Liver (tissue), 9 donors: ENCODE results near the gene GATA1. TPM values are rescaled to one million over a fixed set of nuclear protein-coding genes. Genes with fewer than 3 reads are reported as not detected.

Experiments used
- DNase-seq: peaks from one replicate; pipeline ENCODE4 v3.0.0-alpha.2; 2017; ENCODE audit warnings: low spot score
- H3K27ac ChIP-seq, 2 donors: one replicate each; pipeline ENCODE4 v1.7.0; 2013; ENCODE audit warnings: inconsistent platforms in 2 of 2, low read length in 2 of 2, control low read depth in 1 of 2, low read depth in 1 of 2, mild to moderate bottlenecking in 1 of 2
- H3K27me3 ChIP-seq, 4 donors: one replicate each; pipeline versions ENCODE4 v1.6.1 to v1.7.0; 2013; ENCODE audit warnings: low read length in 3 of 4, inconsistent platforms in 1 of 4, mild to moderate bottlenecking in 1 of 4, moderate library complexity in 1 of 4; ENCODE audit not compliant: control insufficient read depth in 4 of 4, insufficient read depth in 4 of 4
- H3K36me3 ChIP-seq, 4 donors: one replicate each; pipeline versions ENCODE4 v1.6.1 to v1.7.0; 2013; ENCODE audit warnings: low read length in 3 of 4, mild to moderate bottlenecking in 3 of 4, low read depth in 1 of 4, moderate library complexity in 1 of 4; ENCODE audit not compliant: control insufficient read depth in 4 of 4, insufficient read depth in 3 of 4
- H3K4me1 ChIP-seq, 4 donors: one replicate each; pipeline versions ENCODE4 v1.6.1 to v1.7.0; 2013; ENCODE audit warnings: low read length in 3 of 4, mild to moderate bottlenecking in 3 of 4, moderate library complexity in 1 of 4; ENCODE audit not compliant: control insufficient read depth in 4 of 4, insufficient read depth in 4 of 4
- H3K4me3 ChIP-seq, 3 donors: one replicate each; pipeline versions ENCODE4 v1.6.1 to v1.7.0; 2013; ENCODE audit warnings: low read length in 3 of 3, control low read depth in 1 of 3, low read depth in 1 of 3, mild to moderate bottlenecking in 1 of 3
- H3K9ac ChIP-seq, 2 donors: one replicate each; pipeline ENCODE4 v1.7.0; 2013; ENCODE audit warnings: low read length in 2 of 2, mild to moderate bottlenecking in 2 of 2, moderate library complexity in 2 of 2, control low read depth in 1 of 2, low read depth in 1 of 2
- H3K9me3 ChIP-seq, 4 donors: one replicate each; pipeline versions ENCODE4 v1.6.1 to v1.7.0; 2013; ENCODE audit warnings: low read length in 3 of 4; ENCODE audit not compliant: control insufficient read depth in 4 of 4
- ATF3 ChIP-seq: IDR thresholded peaks from 2 replicates; pipeline ENCODE4 v1.6.1; 2016; ENCODE audit warnings: antibody characterized with exemption
- EGR1 ChIP-seq, 2 donors: IDR thresholded peaks; 2 replicates each; pipeline ENCODE4 v1.6.1; 2016 to 2018; ENCODE audit warnings: antibody characterized with exemption in 2 of 2, low read depth in 2 of 2
- FOXA1 ChIP-seq: IDR thresholded peaks from 2 replicates; pipeline ENCODE4 v1.6.1; 2016; ENCODE audit warnings: antibody characterized with exemption
- FOXA2 ChIP-seq: IDR thresholded peaks from 2 replicates; pipeline ENCODE4 v1.6.1; 2016; ENCODE audit warnings: antibody characterized with exemption
- GABPA ChIP-seq, 2 donors: IDR thresholded peaks in 1 of 2; conservative IDR thresholded peaks in 1 of 2; 2 replicates each; pipeline ENCODE4 v1.6.1; 2016; ENCODE audit warnings: antibody characterized with exemption in 2 of 2, mild to moderate bottlenecking in 1 of 2, moderate library complexity in 1 of 2
- HNF4A ChIP-seq, 2 donors: conservative IDR thresholded peaks; 2 replicates each; pipeline ENCODE4 v1.6.1; 2016; ENCODE audit warnings: antibody characterized with exemption in 2 of 2, mild to moderate bottlenecking in 2 of 2
- NR2F2 ChIP-seq: IDR thresholded peaks from 2 replicates; pipeline ENCODE4 v1.6.1; 2016; ENCODE audit warnings: antibody characterized with exemption
- RXRA ChIP-seq, 2 donors: IDR thresholded peaks; 2 replicates each; pipeline ENCODE4 v1.6.1; 2017 to 2018; ENCODE audit warnings: antibody characterized with exemption in 2 of 2, mild to moderate bottlenecking in 1 of 2
- TAF1 ChIP-seq: conservative IDR thresholded peaks from 2 replicates; pipeline ENCODE4 v1.6.1; 2016; ENCODE audit warnings: antibody characterized with exemption, mild to moderate bottlenecking
- YY1 ChIP-seq: IDR thresholded peaks from 2 replicates; pipeline ENCODE4 v1.6.1; 2016; ENCODE audit warnings: antibody characterized with exemption, mild to moderate bottlenecking
- whole genome bisulfite sequencing: extraction: QIAGEN DNeasy Blood & Tissue Kit; methylation state at CpG from one replicate; pipeline ENCODE4 v1.1.7; 2013; 5-methylcytosine and 5-hydroxymethylcytosine counted together
- polyA plus RNA-seq, 2 donors: library from polyadenylated mRNA; stranded (reverse) in 1 of 2; unstranded in 1 of 2; fragments of 200-250 nt in 1 of 2; fragments of >200 nt in 1 of 2; fragmentation: Nextera tagmentation in 1 of 2; extraction: Ambion mirVana in 1 of 2; gene quantifications; one replicate each; pipeline versions ENCODE4 v1.2.1 to v1.2.3, GENCODE V29; 2013 to 2015
- total RNA-seq, 2 donors: library from RNA; depleted of rRNA; stranded (reverse); fragments of >200 nt; gene quantifications; one replicate each; pipeline ENCODE4 v1.2.3, GENCODE V29; 2014
- TF ChIP-seq, protein P1 (sequence below): IDR thresholded peaks from 2 replicates; pipeline ENCODE4 v1.6.1; 2016; ENCODE audit warnings: antibody characterized with exemption
- TF ChIP-seq, protein P2 (sequence below): fragments of 150-350 bp; IDR thresholded peaks from 2 replicates; pipeline ENCODE4 v1.5.1; 2017; ENCODE audit warnings: improper control_type of control experiment, low read depth, low read length; ENCODE audit not compliant: missing input control
- TF ChIP-seq, protein P3 (sequence below): IDR thresholded peaks from 2 replicates; pipeline ENCODE4 v1.6.1; 2016; ENCODE audit warnings: antibody characterized with exemption, mild to moderate bottlenecking
- donor health status: healthy.
- donor health status: healthy.
- donor health status: healthy.
- donor health status: healthy.
- donor health status: healthy.

GATA1 gene
- total and polyA plus RNA-seq, 4 donors = 0.05 to 39.9 TPM; not detected in 2

DNA sequence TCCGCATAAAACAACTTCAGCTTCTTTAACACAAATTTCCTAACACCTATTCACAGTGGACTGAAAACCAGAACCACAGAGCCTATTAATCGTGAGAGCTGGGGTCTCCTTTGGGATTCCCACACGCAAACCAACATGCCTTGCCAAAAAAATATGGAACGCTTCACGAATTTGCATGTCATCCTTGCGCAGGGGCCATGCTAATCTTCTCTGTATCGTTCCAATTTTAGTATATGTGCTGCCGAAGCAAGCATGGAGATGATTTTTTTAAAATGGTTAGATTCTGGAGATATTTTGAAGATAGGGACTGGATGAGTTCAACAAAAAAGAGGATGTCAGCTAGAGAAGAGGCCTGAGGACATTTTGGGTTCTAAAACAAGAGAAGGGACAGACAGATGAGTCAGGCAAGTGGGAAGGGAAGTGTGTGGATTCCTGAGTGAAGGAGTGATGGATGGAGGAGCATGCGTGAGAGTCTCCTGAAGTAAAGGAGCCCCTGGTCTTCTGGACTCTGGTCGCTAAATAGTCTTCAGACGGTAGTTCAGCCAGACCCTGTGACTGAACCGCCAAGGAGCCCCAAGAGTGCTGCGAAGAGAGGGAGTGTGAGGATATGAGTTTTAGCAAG, 9.5 kb upstream of the GATA1 start:
- no peak overlapping the region for H3K9ac ChIP-seq
- H3K27me3 ChIP-seq = no peaks in the 10 kb centered on the region
- TF ChIP-seq HNF4A (conservative IDR thresholded peaks at IDR 0.05) = no peak
- TF ChIP-seq, protein P1, sequence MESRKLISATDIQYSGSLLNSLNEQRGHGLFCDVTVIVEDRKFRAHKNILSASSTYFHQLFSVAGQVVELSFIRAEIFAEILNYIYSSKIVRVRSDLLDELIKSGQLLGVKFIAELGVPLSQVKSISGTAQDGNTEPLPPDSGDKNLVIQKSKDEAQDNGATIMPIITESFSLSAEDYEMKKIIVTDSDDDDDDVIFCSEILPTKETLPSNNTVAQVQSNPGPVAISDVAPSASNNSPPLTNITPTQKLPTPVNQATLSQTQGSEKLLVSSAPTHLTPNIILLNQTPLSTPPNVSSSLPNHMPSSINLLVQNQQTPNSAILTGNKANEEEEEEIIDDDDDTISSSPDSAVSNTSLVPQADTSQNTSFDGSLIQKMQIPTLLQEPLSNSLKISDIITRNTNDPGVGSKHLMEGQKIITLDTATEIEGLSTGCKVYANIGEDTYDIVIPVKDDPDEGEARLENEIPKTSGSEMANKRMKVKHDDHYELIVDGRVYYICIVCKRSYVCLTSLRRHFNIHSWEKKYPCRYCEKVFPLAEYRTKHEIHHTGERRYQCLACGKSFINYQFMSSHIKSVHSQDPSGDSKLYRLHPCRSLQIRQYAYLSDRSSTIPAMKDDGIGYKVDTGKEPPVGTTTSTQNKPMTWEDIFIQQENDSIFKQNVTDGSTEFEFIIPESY = no peak
- no peak overlapping the region for H3K4me3 ChIP-seq
- no peak for DNase-seq
- H3K9me3 ChIP-seq = no peaks in the 10 kb centered on the region
- H3K4me1 ChIP-seq = no peaks in the 10 kb centered on the region
- H3K36me3 ChIP-seq = no peaks in the 10 kb centered on the region
- WGBS = 90% methylated on average over 13 of the region's 13 CpGs
- no peak overlapping the region for H3K27ac ChIP-seq

DNA sequence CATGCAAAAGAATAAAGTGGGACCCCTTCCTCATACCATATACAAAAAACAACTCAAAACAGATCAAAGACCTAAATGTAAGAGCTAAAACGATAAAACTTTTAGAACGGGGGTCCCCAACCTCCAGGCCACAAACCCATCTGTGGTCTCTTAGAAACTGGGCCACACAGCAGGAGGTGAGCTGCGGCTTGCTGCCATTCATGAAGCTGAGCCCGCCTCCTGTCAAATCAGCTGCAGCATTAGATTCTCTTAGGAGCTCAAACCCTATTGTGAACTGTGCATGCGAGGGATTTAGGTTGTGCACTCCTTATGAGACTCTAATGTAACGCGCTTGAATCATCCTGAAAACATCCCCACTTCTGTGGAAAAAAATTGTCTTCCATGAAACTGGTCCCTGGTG, 7.0 kb upstream of the GATA1 start:
- WGBS = 89% methylated on average over 7 of the region's 7 CpGs
- H3K27ac ChIP-seq = no peak overlapping the region
- H3K36me3 ChIP-seq = no peaks in the 10 kb centered on the region
- TF ChIP-seq EGR1 (IDR thresholded peaks at IDR 0.05; ENCODE audit: low read depth in 2 of 2) (no peak), TAF1 (no peak), FOXA1 (no peak), RXRA (IDR thresholded peaks at IDR 0.05) (no peak), GABPA (IDR thresholded peaks at IDR 0.05 in 1 of 2, conservative IDR thresholded peaks at IDR 0.05 in 1 of 2) (no peak), FOXA2 (no peak), ATF3 (no peak), YY1 (no peak), HNF4A (conservative IDR thresholded peaks at IDR 0.05) (no peak), NR2F2 (no peak)
- TF ChIP-seq, protein P1 = no peak
- TF ChIP-seq, protein P2, sequence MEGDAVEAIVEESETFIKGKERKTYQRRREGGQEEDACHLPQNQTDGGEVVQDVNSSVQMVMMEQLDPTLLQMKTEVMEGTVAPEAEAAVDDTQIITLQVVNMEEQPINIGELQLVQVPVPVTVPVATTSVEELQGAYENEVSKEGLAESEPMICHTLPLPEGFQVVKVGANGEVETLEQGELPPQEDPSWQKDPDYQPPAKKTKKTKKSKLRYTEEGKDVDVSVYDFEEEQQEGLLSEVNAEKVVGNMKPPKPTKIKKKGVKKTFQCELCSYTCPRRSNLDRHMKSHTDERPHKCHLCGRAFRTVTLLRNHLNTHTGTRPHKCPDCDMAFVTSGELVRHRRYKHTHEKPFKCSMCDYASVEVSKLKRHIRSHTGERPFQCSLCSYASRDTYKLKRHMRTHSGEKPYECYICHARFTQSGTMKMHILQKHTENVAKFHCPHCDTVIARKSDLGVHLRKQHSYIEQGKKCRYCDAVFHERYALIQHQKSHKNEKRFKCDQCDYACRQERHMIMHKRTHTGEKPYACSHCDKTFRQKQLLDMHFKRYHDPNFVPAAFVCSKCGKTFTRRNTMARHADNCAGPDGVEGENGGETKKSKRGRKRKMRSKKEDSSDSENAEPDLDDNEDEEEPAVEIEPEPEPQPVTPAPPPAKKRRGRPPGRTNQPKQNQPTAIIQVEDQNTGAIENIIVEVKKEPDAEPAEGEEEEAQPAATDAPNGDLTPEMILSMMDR = no peak
- TF ChIP-seq, protein P3, sequence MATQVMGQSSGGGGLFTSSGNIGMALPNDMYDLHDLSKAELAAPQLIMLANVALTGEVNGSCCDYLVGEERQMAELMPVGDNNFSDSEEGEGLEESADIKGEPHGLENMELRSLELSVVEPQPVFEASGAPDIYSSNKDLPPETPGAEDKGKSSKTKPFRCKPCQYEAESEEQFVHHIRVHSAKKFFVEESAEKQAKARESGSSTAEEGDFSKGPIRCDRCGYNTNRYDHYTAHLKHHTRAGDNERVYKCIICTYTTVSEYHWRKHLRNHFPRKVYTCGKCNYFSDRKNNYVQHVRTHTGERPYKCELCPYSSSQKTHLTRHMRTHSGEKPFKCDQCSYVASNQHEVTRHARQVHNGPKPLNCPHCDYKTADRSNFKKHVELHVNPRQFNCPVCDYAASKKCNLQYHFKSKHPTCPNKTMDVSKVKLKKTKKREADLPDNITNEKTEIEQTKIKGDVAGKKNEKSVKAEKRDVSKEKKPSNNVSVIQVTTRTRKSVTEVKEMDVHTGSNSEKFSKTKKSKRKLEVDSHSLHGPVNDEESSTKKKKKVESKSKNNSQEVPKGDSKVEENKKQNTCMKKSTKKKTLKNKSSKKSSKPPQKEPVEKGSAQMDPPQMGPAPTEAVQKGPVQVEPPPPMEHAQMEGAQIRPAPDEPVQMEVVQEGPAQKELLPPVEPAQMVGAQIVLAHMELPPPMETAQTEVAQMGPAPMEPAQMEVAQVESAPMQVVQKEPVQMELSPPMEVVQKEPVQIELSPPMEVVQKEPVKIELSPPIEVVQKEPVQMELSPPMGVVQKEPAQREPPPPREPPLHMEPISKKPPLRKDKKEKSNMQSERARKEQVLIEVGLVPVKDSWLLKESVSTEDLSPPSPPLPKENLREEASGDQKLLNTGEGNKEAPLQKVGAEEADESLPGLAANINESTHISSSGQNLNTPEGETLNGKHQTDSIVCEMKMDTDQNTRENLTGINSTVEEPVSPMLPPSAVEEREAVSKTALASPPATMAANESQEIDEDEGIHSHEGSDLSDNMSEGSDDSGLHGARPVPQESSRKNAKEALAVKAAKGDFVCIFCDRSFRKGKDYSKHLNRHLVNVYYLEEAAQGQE = no peak
- H3K9me3 ChIP-seq = no peaks in the 10 kb centered on the region
- no peak overlapping the region for H3K9ac ChIP-seq
- H3K4me3 ChIP-seq = no peak overlapping the region
- H3K4me1 ChIP-seq = no peaks in the 10 kb centered on the region
- H3K27me3 ChIP-seq = no peaks in the 10 kb centered on the region
- no peak for DNase-seq
